ENCODE measurements around the gene FXYD3.

Gene FXYD3

GRCh38 chr19:35168196-35168595 lies 52.6 kb downstream of the FXYD3 start:
- Histone ChIP-seq H3K27me3 (ENCODE audit: insufficient read depth, poor library complexity, severe bottlenecking) (no peaks in the 10 kb centered on the region), H3K27ac (replicated peaks) (no peak overlapping the region), H3K4me3 (replicated peaks; ENCODE audit: insufficient read depth, low read length) (no peak overlapping the region)
- TF ChIP-seq CTCF (IDR thresholded peaks at IDR 0.05; ENCODE audit: insufficient read depth, low read length) (no peak), POLR2AphosphoS5 (IDR thresholded peaks at IDR 0.05; ENCODE audit: low read depth) (no peak; the same call in 1 of the 2 replicates), REST (IDR thresholded peaks at IDR 0.05; ENCODE audit: insufficient replicate concordance, low read depth) (no peak), GABPA (IDR thresholded peaks at IDR 0.05; ENCODE audit: low read depth) (no peak), SPI1 (IDR thresholded peaks at IDR 0.05; ENCODE audit: borderline replicate concordance, low read depth) (no peak)
- no peak for DNase-seq (ENCODE audit: low read depth in 1 of 2, low spot score in 1 of 2)

- H3K27me3 ChIP-seq (ENCODE audit: insufficient read depth, poor library complexity, severe bottlenecking), result no peaks in the 10 kb centered on the region
- H3K4me3 ChIP-seq (replicated peaks; ENCODE audit: insufficient read depth, low read length), result no peak overlapping the region
- no peak for DNase-seq (ENCODE audit: low read depth in 1 of 2, low spot score in 1 of 2)
- TF ChIP-seq GABPA (IDR thresholded peaks at IDR 0.05; ENCODE audit: low read depth) (no peak), CTCF (IDR thresholded peaks at IDR 0.05; ENCODE audit: insufficient read depth, low read length) (no peak), REST (IDR thresholded peaks at IDR 0.05; ENCODE audit: insufficient replicate concordance, low read depth) (no peak), POLR2AphosphoS5 (IDR thresholded peaks at IDR 0.05; ENCODE audit: low read depth) (no peak; the same call in 1 of the 2 replicates), SPI1 (IDR thresholded peaks at IDR 0.05; ENCODE audit: borderline replicate concordance, low read depth) (no peak)
- H3K27ac ChIP-seq (replicated peaks), result no peak overlapping the region
Observed at GRCh38 chr19:35169221-35169995, 53.8 kb downstream of the FXYD3 start.

- H3K27ac ChIP-seq (replicated peaks), result no peak overlapping the region
- H3K4me3 ChIP-seq (replicated peaks; ENCODE audit: insufficient read depth, low read length), result no peak overlapping the region
- TF ChIP-seq SPI1 (IDR thresholded peaks at IDR 0.05; ENCODE audit: borderline replicate concordance, low read depth) (no peak), POLR2AphosphoS5 (IDR thresholded peaks at IDR 0.05; ENCODE audit: low read depth) (no peak), REST (IDR thresholded peaks at IDR 0.05; ENCODE audit: insufficient replicate concordance, low read depth) (no peak), CTCF (IDR thresholded peaks at IDR 0.05; ENCODE audit: insufficient read depth, low read length) (no peak), GABPA (IDR thresholded peaks at IDR 0.05; ENCODE audit: low read depth) (no peak)
- DNase-seq (ENCODE audit: low read depth in 1 of 2, low spot score in 1 of 2), result no peak
- no peaks in the 10 kb centered on the region for H3K27me3 ChIP-seq (ENCODE audit: insufficient read depth, poor library complexity, severe bottlenecking)
Observed at GRCh38 chr19:35170359-35171061, 54.9 kb downstream of the FXYD3 start.

Measured in HL-60 (cell line).